Measurements from ENCODE around the gene RFT1.
A peak's percentile ranks its signal among the peaks of the same experiment; 100 is the strongest.

The RFT1 gene

DNA sequence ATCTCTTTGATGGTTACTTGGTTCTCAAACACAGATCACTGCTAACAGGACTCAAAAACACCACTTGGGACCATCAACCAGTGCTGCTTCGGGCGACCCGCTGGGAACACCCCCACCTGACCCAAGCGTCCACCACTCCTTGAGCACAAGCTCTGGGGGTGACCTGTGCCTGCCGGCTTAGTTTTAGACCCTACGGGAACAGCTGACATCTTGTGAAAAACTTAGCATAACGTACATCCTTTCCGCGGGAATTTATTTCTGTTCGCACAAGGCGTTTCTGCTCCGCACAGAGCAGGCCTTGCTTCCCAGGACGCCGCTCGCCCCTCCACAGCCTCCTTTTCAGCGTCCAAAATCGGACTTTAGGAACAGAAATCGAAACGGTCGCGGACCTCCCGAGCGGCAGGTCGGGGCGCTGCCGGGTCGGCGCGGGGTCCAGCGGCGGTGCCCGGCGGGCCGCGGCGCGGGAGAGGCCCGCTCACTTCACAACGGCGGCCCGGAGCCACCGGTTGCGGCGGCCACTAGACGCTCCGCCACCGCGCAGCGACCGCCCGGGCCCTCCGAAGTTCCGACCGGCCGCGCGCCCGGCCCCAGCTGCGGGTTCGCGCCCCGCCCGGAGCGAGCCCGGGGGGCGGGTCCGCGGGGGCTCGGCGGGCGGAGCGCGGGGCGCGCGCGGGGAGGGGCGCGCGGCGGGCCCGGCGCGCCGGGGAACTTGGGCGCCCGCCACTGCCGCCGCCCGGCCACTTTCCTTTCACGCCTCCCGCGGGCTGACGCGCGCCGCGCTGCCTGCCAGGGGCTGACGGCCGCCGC, 85.3 kb downstream of the RFT1 start:
- peaks cover 17% of the 10 kb centered on the region; the same call in 1 of the 2 replicates for H4K20me1 ChIP-seq (ENCODE audit: insufficient read depth, low read length)
- peak overlapping the region; percentile 71 for H3K4me2 ChIP-seq (ENCODE audit: insufficient read depth, low read length)
- H3K27ac ChIP-seq (ENCODE audit: low read length), result peak overlapping the region; percentile 75
- H3K9me3 ChIP-seq (ENCODE audit: insufficient read depth, low read length, severe bottlenecking), result no peaks in the 10 kb centered on the region
- peak; percentile 63 for ATAC-seq (ENCODE audit: insufficient read depth, low read depth)
- no peaks in the 10 kb centered on the region; the same call in 1 of the 2 replicates for H3K36me3 ChIP-seq (ENCODE audit: insufficient read depth, low read length)
- TF ChIP-seq, protein P1, sequence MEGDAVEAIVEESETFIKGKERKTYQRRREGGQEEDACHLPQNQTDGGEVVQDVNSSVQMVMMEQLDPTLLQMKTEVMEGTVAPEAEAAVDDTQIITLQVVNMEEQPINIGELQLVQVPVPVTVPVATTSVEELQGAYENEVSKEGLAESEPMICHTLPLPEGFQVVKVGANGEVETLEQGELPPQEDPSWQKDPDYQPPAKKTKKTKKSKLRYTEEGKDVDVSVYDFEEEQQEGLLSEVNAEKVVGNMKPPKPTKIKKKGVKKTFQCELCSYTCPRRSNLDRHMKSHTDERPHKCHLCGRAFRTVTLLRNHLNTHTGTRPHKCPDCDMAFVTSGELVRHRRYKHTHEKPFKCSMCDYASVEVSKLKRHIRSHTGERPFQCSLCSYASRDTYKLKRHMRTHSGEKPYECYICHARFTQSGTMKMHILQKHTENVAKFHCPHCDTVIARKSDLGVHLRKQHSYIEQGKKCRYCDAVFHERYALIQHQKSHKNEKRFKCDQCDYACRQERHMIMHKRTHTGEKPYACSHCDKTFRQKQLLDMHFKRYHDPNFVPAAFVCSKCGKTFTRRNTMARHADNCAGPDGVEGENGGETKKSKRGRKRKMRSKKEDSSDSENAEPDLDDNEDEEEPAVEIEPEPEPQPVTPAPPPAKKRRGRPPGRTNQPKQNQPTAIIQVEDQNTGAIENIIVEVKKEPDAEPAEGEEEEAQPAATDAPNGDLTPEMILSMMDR (IDR thresholded peaks at IDR 0.05; ENCODE audit: borderline replicate concordance, extremely low read depth, low read length, poor library complexity, severe bottlenecking), result no peak
- TF ChIP-seq EZH2 (IDR thresholded peaks at IDR 0.05; ENCODE audit: borderline replicate concordance, low read depth, low read length, severe bottlenecking), result no peak
- H2AFZ ChIP-seq (ENCODE audit: low read depth, low read length), result peak overlapping the region; percentile 65
- H3K4me3 ChIP-seq (ENCODE audit: low read depth in 1 of 2, low read length in 2 of 2), result peak overlapping the region; percentile 22 to 61; a peak in 3 of 4 replicates
- H3K27me3 ChIP-seq (ENCODE audit: insufficient read depth, low read length, poor library complexity), result no peaks in the 10 kb centered on the region
- peak overlapping the region; percentile 100 for H3K9ac ChIP-seq (ENCODE audit: low read depth, low read length)
- peaks cover 36% of the 10 kb centered on the region for H3K4me1 ChIP-seq (ENCODE audit: insufficient read depth, low read length)
- peak; percentile 67 for DNase-seq
- peaks cover 57% of the 10 kb centered on the region for H3K79me2 ChIP-seq (ENCODE audit: insufficient read depth, low read length)

GRCh38 chr3:53044371-53044710, 85.9 kb downstream of the RFT1 start:
- Histone ChIP-seq H4K20me1 (ENCODE audit: insufficient read depth, low read length) (peaks cover 17% of the 10 kb centered on the region; the same call in 1 of the 2 replicates), H2AFZ (ENCODE audit: low read depth, low read length) (peak overlapping the region; percentile 65), H3K79me2 (ENCODE audit: insufficient read depth, low read length) (peaks cover 63% of the 10 kb centered on the region), H3K9me3 (ENCODE audit: insufficient read depth, low read length, severe bottlenecking) (no peaks in the 10 kb centered on the region), H3K27ac (ENCODE audit: low read length) (peak overlapping the region; percentile 75), H3K36me3 (ENCODE audit: insufficient read depth, low read length) (no peaks in the 10 kb centered on the region; the same call in 1 of the 2 replicates), H3K9ac (ENCODE audit: low read depth, low read length) (peak overlapping the region; percentile 100), H3K27me3 (ENCODE audit: insufficient read depth, low read length, poor library complexity) (no peaks in the 10 kb centered on the region), H3K4me3 (ENCODE audit: low read depth in 1 of 2, low read length in 2 of 2) (peak overlapping the region; percentile 22 to 61; a peak in 3 of 4 replicates), H3K4me2 (ENCODE audit: insufficient read depth, low read length) (peak overlapping the region; percentile 71), H3K4me1 (ENCODE audit: insufficient read depth, low read length) (peaks cover 36% of the 10 kb centered on the region)
- ATAC-seq (ENCODE audit: insufficient read depth, low read depth) (peak; percentile 6; the same call in 1 of the 3 replicates), DNase-seq (no peak)
- TF ChIP-seq, protein P1 (IDR thresholded peaks at IDR 0.05; ENCODE audit: borderline replicate concordance, extremely low read depth, low read length, poor library complexity, severe bottlenecking), result no peak

DNA sequence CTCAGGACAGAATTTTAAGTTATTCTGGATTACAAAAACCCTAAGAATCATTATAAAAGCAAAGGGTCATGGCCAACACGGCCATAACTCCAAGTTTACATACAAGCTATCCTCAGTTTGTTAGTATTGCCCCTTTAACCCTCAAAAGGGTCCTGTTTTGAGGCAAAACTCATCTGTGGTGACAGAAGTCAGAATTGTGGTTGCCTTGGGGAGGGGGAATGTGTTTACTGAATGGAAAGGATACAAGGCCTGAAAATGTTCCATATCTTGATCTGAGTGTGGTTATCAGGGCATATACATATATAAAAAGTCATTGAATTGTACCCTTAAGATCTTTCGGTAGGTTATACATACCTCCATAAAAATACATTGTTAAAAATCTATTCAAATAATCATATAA, 86.5 kb downstream of the RFT1 start:
- no peak for ATAC-seq (ENCODE audit: insufficient read depth, low read depth)
- H2AFZ ChIP-seq (ENCODE audit: low read depth, low read length), result no peak overlapping the region
- H3K4me1 ChIP-seq (ENCODE audit: insufficient read depth, low read length), result peaks cover 36% of the 10 kb centered on the region
- no peak for TF ChIP-seq EZH2 (IDR thresholded peaks at IDR 0.05; ENCODE audit: borderline replicate concordance, low read depth, low read length, severe bottlenecking)
- TF ChIP-seq, protein P1 (IDR thresholded peaks at IDR 0.05; ENCODE audit: borderline replicate concordance, extremely low read depth, low read length, poor library complexity, severe bottlenecking), result no peak
- H3K4me3 ChIP-seq (ENCODE audit: low read depth in 1 of 2, low read length in 2 of 2), result peak overlapping the region in 1 of 2 experiments; percentile 61; a peak in 2 of 4 replicates
- H3K27ac ChIP-seq (ENCODE audit: low read length), result peak overlapping the region; percentile 49; the same call in 1 of the 2 replicates
- peak overlapping the region; percentile 71 for H3K4me2 ChIP-seq (ENCODE audit: insufficient read depth, low read length)
- H4K20me1 ChIP-seq (ENCODE audit: insufficient read depth, low read length), result peaks cover 22% of the 10 kb centered on the region; the same call in 1 of the 2 replicates
- H3K36me3 ChIP-seq (ENCODE audit: insufficient read depth, low read length), result no peaks in the 10 kb centered on the region; the same call in 1 of the 2 replicates
- no peaks in the 10 kb centered on the region for H3K27me3 ChIP-seq (ENCODE audit: insufficient read depth, low read length, poor library complexity)
- H3K79me2 ChIP-seq (ENCODE audit: insufficient read depth, low read length), result peaks cover 69% of the 10 kb centered on the region
- no peak for DNase-seq
- H3K9me3 ChIP-seq (ENCODE audit: insufficient read depth, low read length, severe bottlenecking), result no peaks in the 10 kb centered on the region
- peak overlapping the region; percentile 100 for H3K9ac ChIP-seq (ENCODE audit: low read depth, low read length)

All from DND-41 (cell line).